ENCODE measurements around the gene NRG2. TPM values are rescaled to one million over a fixed set of nuclear protein-coding genes. Genes with fewer than 3 reads are reported as not detected.

The NRG2 gene
- total and polyA plus RNA-seq, 2 of the 8 experiments (the other 6 are each of a cell fraction or from before 2014, with no cell fraction given): 0.27 to 0.54 TPM

GRCh38 chr5:139870677-139871076 is 172.4 kb downstream of the NRG2 start:
- no peak overlapping the region for H3K4ac ChIP-seq (replicated peaks; ENCODE audit: insufficient read length, low read depth, low read length)
- H2AFZ ChIP-seq (ENCODE audit: low read length): no peak overlapping the region
- H3K14ac ChIP-seq (ENCODE audit: insufficient read length): no peak overlapping the region
- H3K79me1 ChIP-seq (ENCODE audit: low read depth, low read length): no peaks in the 10 kb centered on the region
- H3K4me1 ChIP-seq (replicated peaks in 1 of 4; ENCODE audit: control insufficient read depth in 3 of 4, insufficient read depth in 4 of 4, low read length in 3 of 4): peaks cover 0 to 9% (median 5%) of the 10 kb centered on the region in 4 experiments; a peak in 6 of 7 replicates
- no peak overlapping the region for H3K56ac ChIP-seq (replicated peaks; ENCODE audit: insufficient read length, low read depth, low read length)
- H3K79me2 ChIP-seq (ENCODE audit: control insufficient read depth in 1 of 2, insufficient read depth in 2 of 2, low read length in 2 of 2): no peaks in the 10 kb centered on the region
- 91% methylated on average over 1 of the region's 1 CpG; no CpG with 5 or more reads in 1 of the 2 experiments for WGBS, 2 experiments (ENCODE audit: extremely low coverage in 1 of 2, insufficient coverage in 1 of 2, insufficient read length in 1 of 2, insufficient replicate concordance in 2 of 2, low coverage in 1 of 2, low lambda C conversion rate in 2 of 2, missing lambda C conversion rate in 1 of 2)
- H3K4me2 ChIP-seq (ENCODE audit: insufficient read depth in 1 of 2, low read depth in 2 of 2, low read length in 2 of 2): no peak overlapping the region
- H3K9me3 ChIP-seq (ENCODE audit: insufficient read depth in 2 of 2, low read depth in 1 of 2, low read length in 1 of 2): no peaks in the 10 kb centered on the region
- no peak overlapping the region for H4K5ac ChIP-seq (ENCODE audit: insufficient read length, low read depth, low read length)
- H4K20me1 ChIP-seq (replicated peaks in 1 of 2; ENCODE audit: control insufficient read depth in 1 of 2, insufficient read depth in 2 of 2, low read length in 2 of 2): no peaks in the 10 kb centered on the region
- no peak for TF ChIP-seq TEAD4 (IDR thresholded peaks at IDR 0.05; ENCODE audit: low read depth, low read length)
- TF ChIP-seq RAD21 (IDR thresholded peaks at IDR 0.05 in 1 of 2, conservative IDR thresholded peaks at IDR 0.05 in 1 of 2; ENCODE audit: low read depth in 2 of 2, low read length in 2 of 2): no peak
- no peak for TF ChIP-seq SIRT6 (IDR thresholded peaks at IDR 0.05; ENCODE audit: low read length)
- no peak for TF ChIP-seq SRF (IDR thresholded peaks at IDR 0.05; ENCODE audit: low read depth, low read length)
- no peak for TF ChIP-seq KDM5A (IDR thresholded peaks at IDR 0.05; ENCODE audit: low read length)
- TF ChIP-seq CTBP2 (IDR thresholded peaks at IDR 0.05; ENCODE audit: borderline replicate concordance, insufficient read depth, insufficient read length, low read length): no peak
- TF ChIP-seq CREB1 (IDR thresholded peaks at IDR 0.05): no peak
- TF ChIP-seq ATF3 (IDR thresholded peaks at IDR 0.05; ENCODE audit: insufficient read depth, low read depth, low read length): no peak
- no peak for TF ChIP-seq RNF2 (IDR thresholded peaks at IDR 0.05; ENCODE audit: borderline replicate concordance, low read depth, low read length, missing control alignments, poor library complexity, severe bottlenecking)
- no peak for TF ChIP-seq TAF7 (optimal IDR thresholded peaks at IDR 0.05; ENCODE audit: borderline replicate concordance, low read depth, low read length)
- H2BK12ac ChIP-seq (ENCODE audit: low read depth, low read length): no peak overlapping the region
- no peak overlapping the region for H3K27ac ChIP-seq (ENCODE audit: low read depth, low read length)
- H4K91ac ChIP-seq (replicated peaks; ENCODE audit: insufficient read length, low read length): no peak overlapping the region
- H3K23me2 ChIP-seq (ENCODE audit: low read depth, low read length): no peaks in the 10 kb centered on the region; the same call in 1 of the 2 replicates
- no peak overlapping the region for H3K9ac ChIP-seq (replicated peaks in 1 of 4; ENCODE audit: extremely low read depth in 1 of 4, low read depth in 3 of 4, low read length in 3 of 4)
- DNase-seq (ENCODE audit: low read depth in 1 of 2, low spot score in 2 of 2) (no peak), FAIRE-seq (no peak)
- no peak overlapping the region for H2BK20ac ChIP-seq (ENCODE audit: low read length)
- ChIA-PET POLR2A (ENCODE audit: partially characterized antibody) (no interaction called here), CTCF (ENCODE audit: partially characterized antibody) (interaction anchor here (1.1 to 5.1 kb wide), 9 partner anchors 9 to 185 kb away, joined by 3 to 135 read pairs (median 12); no protein-coding TSS in a partner anchor)
- no peak overlapping the region for H3K18ac ChIP-seq (ENCODE audit: extremely low read depth, low read length)
- no peak overlapping the region for H2BK15ac ChIP-seq (ENCODE audit: low read length)
- H3K36me3 ChIP-seq (ENCODE audit: control insufficient read depth in 2 of 4, insufficient read depth in 4 of 4, low read length in 3 of 4): no peaks in the 10 kb centered on the region
- no peak overlapping the region for H3K4me3 ChIP-seq (ENCODE audit: extremely low read depth in 1 of 4, insufficient read depth in 2 of 4, low read depth in 3 of 4, low read length in 4 of 4)
- peaks cover 0 to 2% (median 0%) of the 10 kb centered on the region in 4 experiments; a peak in 2 of 7 replicates for H3K27me3 ChIP-seq (replicated peaks in 1 of 4; ENCODE audit: control insufficient read depth in 3 of 4, extremely low read depth in 1 of 4, insufficient read depth in 3 of 4, low read length in 3 of 4)
- H3K23ac ChIP-seq (ENCODE audit: insufficient read length): no peak overlapping the region
- H4K8ac ChIP-seq (ENCODE audit: extremely low read depth, insufficient read depth, low read length): no peak overlapping the region
- no peak overlapping the region for H2AK5ac ChIP-seq (ENCODE audit: low read depth, low read length)
- no peak overlapping the region for H2BK120ac ChIP-seq (replicated peaks; ENCODE audit: low read depth, low read length)
- H2BK5ac ChIP-seq (ENCODE audit: low read depth, low read length): no peak overlapping the region

Measured in H1 (cell line).